ENCODE results near the gene DTYMK. TPM values are rescaled to one million over a fixed set of nuclear protein-coding genes. Genes with fewer than 3 reads are reported as not detected.

The DTYMK gene
- polyA plus RNA-seq, 1 experiment, result 28.4 TPM

DNA sequence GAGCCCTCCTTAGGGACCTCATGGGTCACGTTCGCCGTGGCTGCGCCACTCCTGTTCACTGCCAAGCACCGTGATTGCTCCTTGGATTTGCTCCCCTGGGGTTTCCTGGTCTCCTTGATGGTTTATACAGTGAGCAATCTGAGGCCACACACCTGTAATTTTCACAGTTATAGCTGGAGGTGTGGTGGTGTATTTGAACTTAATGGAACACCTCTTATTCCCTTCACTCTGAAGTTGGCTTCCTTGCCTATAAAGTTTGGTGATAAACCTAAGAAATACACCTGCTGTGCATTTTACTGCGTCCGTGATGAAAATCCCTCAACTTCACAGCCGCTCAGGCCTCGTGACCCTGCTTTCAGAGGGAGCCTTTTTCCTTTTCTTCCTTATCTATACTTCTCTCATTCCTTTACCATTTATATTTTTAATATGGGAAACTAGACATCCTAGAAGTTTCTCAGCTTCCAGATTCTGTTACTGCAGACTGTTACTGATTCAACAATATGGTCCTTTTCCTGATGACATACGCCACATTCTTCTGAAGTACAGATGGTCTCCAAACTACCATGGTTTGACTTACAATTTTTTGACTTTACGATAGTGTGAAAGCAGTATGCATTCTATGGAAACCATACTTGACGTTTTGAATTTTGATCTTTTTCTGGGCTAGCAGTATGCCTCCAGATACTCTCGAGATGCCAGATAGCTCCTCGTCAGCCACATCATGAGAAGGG is 40.5 kb downstream of the DTYMK start:
- H3K27ac ChIP-seq (ENCODE audit: low read depth, low read length), result no peak overlapping the region
- CTCF ChIA-PET, result interaction anchor here (0.6 to 2.9 kb wide), 2 partner anchors 13 to 56 kb away, joined by 4 to 13 read pairs; no protein-coding TSS in a partner anchor

GRCh38 chr2:241645056-241645914 is 41.3 kb downstream of the DTYMK start:
- H3K9me3 ChIP-seq (ENCODE audit: control insufficient read depth, insufficient read depth, low read length), result no peaks in the 10 kb centered on the region
- no peaks in the 10 kb centered on the region for H3K27me3 ChIP-seq (ENCODE audit: control insufficient read depth, insufficient read depth, low read length)
- CTCF ChIA-PET, result interaction anchor here (2.9 kb wide), 1 partner anchor 14 kb away, joined by 13 read pairs; no protein-coding TSS in a partner anchor
- no peak overlapping the region for H3K4me3 ChIP-seq (ENCODE audit: low read depth, low read length)
- DNase-seq (ENCODE audit: low read depth, low spot score), result no peak
- no peak for TF ChIP-seq CTCF (IDR thresholded peaks at IDR 0.05; ENCODE audit: low read depth, low read length)
- no peak overlapping the region for H3K27ac ChIP-seq (ENCODE audit: low read depth, low read length)
- POLR2A ChIA-PET, result no interaction called here

More for the DNA sequence above, 40.5 kb downstream of the DTYMK start:
- TF ChIP-seq CTCF (IDR thresholded peaks at IDR 0.05; ENCODE audit: low read depth, low read length), result no peak
- POLR2A ChIA-PET, result interaction anchor here (0.6 kb wide), 2 partner anchors 12 to 330 kb away, joined by 3 read pairs; no protein-coding TSS in a partner anchor
- no peak for DNase-seq (ENCODE audit: low read depth, low spot score)
- no peak overlapping the region for H3K4me3 ChIP-seq (ENCODE audit: low read depth, low read length)
- no peaks in the 10 kb centered on the region for H3K9me3 ChIP-seq (ENCODE audit: control insufficient read depth, insufficient read depth, low read length)
- no peaks in the 10 kb centered on the region for H3K27me3 ChIP-seq (ENCODE audit: control insufficient read depth, insufficient read depth, low read length)

GRCh38 chr2:241641631-241642030 is 45.0 kb downstream of the DTYMK start:
- POLR2A ChIA-PET, result no interaction called here
- peaks cover 5% of the 10 kb centered on the region; the same call in 1 of the 2 replicates for H3K9me3 ChIP-seq (ENCODE audit: control insufficient read depth, insufficient read depth, low read length)

GRCh38 chr2:241640165-241640795 is 46.3 kb downstream of the DTYMK start:
- DNase-seq (ENCODE audit: low read depth, low spot score), result no peak
- Histone ChIP-seq H3K4me3 (ENCODE audit: low read depth, low read length) (no peak overlapping the region), H3K9me3 (ENCODE audit: control insufficient read depth, insufficient read depth, low read length) (peaks cover 5% of the 10 kb centered on the region; the same call in 1 of the 2 replicates), H3K27me3 (ENCODE audit: control insufficient read depth, insufficient read depth, low read length) (no peaks in the 10 kb centered on the region), H3K27ac (ENCODE audit: low read depth, low read length) (no peak overlapping the region)
- TF ChIP-seq CTCF (IDR thresholded peaks at IDR 0.05; ENCODE audit: low read depth, low read length), result no peak
- POLR2A ChIA-PET, result interaction anchor here (0.6 to 0.8 kb wide), 2 partner anchors 38 to 62 kb away, joined by 3 to 4 read pairs; no protein-coding TSS in a partner anchor
- CTCF ChIA-PET, result interaction anchor here (1.1 kb wide), 1 partner anchor 25 kb away, joined by 5 read pairs; no protein-coding TSS in a partner anchor

More at GRCh38 chr2:241641631-241642030, 45.0 kb downstream of the DTYMK start:
- DNase-seq (ENCODE audit: low read depth, low spot score), result no peak
- no peak for TF ChIP-seq CTCF (IDR thresholded peaks at IDR 0.05; ENCODE audit: low read depth, low read length)
- Histone ChIP-seq H3K27me3 (ENCODE audit: control insufficient read depth, insufficient read depth, low read length) (no peaks in the 10 kb centered on the region), H3K27ac (ENCODE audit: low read depth, low read length) (no peak overlapping the region), H3K4me3 (ENCODE audit: low read depth, low read length) (no peak overlapping the region)
- CTCF ChIA-PET, result interaction anchor here (1.1 kb wide), 1 partner anchor 17 kb away, joined by 6 read pairs; no protein-coding TSS in a partner anchor

Measured in AG04450 (cell line).